DMS79 treated with DMSO at 0.1 percent for 48 hours (cell line): ENCODE results near the gene CNP.
A peak's percentile ranks its signal among the peaks of the same experiment; 100 is the strongest.

Source experiments
- DNase-seq: peaks from one replicate; lab custom pipeline; 2025; lab: John Stamatoyannopoulos, UW

Gene CNP

DNA sequence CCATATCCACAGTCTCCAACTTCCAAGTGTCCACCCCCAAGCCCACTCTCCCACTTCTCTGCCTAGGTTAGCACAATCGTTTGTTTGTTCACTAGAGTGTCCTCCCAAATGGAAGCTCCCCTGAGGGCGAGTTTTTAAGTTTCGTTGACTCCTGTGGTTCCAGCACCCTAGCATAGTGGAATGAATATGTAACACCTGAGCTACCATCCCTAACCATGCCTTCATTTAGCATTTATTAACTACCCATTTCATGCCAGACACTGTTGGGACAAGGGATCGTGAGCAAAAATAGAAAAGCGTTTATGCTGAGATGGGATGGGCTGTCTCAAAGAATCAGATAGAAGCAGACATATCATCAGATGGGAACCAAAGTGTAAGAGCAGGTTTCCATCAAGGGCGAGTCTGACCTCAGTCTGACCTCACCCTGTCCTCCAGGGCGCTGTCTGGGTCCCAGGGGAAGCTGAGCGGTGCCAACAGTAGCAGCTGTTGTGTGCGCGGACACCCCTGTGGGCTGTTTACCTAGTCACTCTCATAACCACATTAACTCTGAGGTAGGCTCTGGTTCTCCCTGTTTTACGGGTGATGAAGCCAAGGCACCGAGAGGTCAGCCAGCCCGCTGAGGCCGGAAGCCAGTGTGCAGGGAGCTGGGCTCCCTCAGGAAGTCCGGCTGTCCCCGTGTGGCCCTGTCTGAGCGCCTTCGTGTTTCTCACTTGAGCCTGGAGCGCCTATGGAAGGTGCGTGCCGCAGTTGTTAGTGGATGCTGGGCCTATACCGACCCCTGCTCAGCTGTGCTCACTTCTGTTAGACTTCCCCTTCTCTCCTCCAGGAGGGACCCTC is 6.2 kb downstream of the CNP start:
- no peak for DNase-seq

DNA sequence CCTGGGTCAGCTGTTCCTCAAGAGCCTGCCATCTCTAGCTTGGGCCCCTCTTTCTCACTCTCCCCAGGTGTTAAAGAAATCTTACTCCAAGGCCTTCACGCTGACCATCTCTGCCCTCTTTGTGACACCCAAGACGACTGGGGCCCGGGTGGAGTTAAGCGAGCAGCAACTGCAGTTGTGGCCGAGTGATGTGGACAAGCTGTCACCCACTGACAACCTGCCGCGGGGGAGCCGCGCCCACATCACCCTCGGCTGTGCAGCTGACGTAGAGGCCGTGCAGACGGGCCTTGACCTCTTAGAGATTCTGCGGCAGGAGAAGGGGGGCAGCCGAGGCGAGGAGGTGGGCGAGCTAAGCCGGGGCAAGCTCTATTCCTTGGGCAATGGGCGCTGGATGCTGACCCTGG is 6.8 kb downstream of the CNP start:
- no peak for DNase-seq

DNA sequence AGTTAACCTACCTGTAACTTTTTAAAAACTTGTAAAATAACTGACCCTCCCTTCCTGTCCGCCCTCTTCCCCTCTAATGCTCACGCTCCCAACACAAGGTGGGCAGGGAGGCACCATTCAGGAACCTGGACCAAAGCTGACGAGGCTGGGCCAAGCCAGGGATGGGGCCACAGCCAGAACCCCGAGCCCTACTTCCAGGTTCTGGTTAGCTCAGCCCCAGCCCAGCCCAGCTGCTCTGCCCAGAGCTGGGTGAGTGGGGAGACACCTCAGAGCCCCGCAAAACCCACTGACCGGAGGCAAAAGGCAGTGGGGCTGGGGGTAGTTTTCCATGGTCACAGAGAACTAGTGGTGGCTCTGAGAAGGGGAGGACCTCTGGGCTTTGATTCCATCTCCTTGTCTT is 7.4 kb downstream of the CNP start:
- DNase-seq = no peak

DNA sequence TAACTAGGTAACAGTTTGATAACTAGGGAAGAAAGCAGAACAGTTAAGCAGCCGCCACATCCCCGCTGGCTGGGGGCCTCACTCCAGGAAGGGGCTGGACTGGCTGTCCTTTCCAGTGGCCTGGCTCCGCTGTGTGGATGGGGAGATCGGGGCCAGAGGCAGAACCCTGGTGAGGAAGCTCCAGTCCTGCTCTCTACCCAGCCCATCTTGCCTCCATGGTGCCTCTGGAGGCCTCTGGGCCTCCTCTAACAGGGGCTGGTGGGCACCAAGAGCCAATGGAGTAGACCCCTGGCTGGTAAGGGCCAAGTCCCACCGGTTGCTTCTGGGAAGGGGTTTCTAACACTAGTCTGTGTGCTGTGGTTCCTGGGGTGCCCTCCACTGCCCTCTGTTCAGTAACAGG is 8.1 kb downstream of the CNP start:
- DNase-seq = no peak

DNA sequence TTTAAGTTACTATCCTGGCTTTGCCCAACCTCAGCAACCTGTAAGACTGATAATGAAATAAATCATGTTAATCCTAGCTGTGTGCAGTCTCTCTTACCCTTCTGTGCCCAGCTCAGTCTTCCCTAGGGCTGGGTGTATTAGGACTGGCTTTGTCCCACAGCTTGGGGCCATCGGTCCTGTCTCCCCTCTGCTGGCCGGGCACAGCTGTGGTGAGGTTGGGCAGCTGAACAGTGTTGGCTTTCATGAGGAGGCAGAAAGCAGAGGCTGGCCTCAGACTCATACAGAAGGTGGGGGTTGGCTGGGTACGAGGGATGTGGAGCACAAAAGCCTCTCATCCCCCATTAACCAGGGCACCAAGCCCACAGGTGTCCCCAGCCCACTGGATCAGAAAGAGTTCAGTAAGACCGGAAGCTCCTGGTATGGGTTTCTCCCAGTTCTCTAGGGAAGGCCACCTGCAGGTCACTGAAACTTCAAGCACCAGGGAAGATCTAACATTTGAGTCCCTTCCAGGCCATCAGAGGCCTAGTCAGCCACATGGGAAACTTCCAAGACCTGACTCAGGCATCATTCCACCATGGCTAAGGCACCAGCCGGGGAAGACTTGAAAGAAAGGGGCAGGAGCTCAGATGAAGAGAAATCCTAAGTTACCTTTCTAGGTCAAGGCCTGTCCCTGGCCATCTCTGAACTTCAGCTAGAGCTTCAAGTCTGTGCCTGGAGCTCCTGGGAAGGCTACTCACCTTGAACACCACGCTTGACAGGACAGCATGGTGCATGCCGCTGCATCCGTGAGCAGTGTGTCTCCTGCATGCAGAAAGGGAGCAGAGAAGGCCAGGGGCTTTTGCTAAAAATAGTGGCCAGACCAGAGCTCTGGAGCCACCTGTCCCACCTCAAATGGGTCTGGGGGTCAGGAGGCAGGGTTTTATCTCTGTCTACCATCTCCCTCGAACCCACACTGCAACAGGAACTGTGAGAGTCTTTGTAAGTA is 8.8 kb downstream of the CNP start:
- DNase-seq = no peak

DNA sequence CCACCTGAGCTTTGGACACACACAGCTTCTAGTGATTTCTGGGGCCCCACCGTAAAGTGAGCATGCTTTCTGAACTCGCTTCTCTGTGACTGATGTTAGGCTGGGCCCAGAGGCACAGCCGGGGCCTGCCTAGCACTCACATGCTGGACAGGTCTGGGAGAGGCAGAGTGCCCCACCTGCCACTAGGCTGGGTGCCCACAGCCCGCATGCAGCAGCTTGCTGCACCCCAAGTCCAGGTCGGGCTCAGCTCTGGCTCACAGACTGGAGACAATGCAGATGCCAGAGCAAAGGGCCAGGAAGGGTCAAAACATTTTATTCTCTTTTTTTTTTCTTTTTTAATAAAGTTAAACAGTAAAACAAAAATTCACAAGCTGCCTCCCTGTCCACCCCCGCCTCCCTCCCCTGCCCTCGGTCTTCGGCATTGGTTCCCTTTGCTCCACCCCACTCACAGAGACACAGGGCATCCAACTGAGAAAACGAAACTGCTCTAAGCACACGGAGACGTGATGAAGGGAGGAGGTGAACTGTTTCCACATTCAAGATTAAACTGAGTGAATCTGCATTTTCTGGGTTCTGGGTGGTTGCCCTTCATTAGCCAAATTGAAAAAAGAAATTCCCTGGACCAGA is 9.7 kb downstream of the CNP start:
- no peak for DNase-seq

DNA sequence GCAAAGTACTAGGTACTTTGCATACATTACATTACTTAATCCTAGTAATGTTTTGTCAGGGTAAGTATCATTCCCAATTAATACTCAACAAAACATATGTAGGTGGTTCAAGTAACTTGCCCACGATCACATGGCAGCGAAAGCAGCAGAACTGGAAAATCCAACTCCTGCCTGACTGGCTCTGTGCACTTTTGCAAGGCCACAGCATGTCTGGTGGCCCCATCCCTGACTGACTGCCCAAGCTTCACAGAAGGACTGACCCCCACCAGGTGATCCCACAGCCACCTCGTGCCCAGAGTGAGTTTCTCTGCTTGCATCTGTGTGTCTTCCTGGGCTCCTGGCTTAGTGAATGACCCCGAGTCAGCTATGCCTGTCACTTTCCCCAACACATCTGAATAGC is 11.4 kb downstream of the CNP start:
- DNase-seq = no peak

DNA sequence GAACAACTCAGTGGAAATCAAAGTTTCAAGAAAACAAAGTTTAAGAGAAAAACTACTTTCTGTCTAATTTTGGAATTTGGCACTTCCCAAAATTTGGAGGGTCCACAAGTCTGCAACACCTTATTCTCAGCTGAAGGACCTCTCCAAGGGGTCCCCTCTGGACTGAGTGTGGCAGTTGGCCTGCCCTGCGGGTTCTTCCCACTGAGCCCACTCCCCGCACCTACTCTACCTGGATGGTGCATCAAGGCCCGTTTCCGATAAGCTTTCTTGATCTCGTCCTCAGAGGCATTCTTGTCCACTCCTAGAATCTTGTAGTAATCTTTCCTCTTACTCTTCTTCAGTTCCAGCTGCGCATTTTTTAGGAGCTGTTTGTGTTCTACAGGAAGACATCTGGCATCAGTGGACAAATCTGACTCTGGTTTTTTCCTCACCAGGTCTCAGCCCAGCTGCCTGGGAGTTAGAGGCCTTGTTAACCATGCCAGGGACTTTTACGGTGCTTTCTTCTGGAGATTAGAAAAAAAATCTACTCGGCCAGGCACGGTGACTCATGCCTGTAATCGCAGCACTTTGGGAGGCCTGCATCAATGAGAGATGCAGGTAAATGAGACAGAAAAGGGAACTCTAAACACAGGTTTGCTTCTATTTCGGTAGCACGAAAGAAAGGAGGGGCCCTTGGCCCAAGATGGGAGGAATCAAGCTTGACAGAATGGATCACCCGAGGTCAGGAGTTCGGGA is 15.6 kb downstream of the CNP start:
- DNase-seq = no peak

DNA sequence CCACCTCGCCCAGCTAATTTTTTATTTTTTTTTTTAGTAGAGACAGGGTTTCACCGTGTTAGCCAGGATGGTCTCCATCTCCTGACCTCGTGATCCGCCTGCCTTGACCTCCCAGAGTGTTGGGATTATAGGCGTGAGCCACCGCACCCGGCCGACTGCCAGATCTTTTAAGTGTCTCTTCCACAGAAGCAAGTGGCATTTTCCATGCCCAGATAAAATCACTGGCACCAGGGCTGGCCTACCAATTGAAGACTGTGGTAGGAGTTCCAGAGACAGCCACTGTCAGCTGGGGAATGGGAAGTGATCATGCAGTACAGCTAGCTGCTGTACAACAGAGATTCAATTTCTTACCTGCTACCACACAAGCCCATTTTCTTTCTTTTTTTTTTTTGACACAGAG is 17.9 kb downstream of the CNP start:
- no peak for DNase-seq

DNA sequence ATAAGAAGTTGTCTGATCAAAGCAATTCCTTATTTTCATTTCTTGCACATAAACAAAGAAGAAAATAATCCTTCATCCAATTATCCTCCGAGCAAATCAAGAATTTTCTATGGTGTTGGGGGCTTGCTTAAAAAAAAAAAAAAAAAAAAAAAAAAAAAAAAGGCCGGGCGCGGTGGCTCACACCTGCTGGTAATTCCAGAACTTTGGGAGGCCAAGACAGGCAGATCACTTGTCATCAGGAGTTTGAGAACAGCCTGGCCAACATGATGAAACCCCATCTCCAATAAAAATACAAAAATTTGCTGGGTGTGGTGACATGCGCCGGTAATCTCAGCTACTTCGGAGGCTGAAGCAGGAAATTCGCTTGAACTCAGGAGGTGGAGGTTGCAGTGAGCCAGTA is 19.3 kb downstream of the CNP start:
- no peak for DNase-seq

DNA sequence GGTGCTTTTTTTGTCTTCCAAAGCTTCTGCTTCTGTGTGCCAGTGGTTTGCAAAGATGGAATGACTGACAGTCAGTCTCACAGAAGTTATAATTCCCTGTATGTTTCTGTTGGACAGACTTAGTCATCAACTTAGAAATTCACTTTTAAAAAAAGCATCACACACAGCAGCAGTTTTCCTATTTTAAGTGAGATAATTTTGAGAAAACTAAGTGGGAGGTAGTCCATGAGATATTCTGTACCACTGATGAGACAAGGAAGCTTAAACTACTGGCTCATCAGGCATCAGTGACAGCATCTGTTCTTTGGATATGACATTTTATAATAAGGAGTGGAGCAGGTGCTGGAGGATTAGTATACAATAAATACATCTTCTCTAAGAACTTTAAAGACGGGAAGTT is 20.0 kb downstream of the CNP start:
- no peak for DNase-seq

DNA sequence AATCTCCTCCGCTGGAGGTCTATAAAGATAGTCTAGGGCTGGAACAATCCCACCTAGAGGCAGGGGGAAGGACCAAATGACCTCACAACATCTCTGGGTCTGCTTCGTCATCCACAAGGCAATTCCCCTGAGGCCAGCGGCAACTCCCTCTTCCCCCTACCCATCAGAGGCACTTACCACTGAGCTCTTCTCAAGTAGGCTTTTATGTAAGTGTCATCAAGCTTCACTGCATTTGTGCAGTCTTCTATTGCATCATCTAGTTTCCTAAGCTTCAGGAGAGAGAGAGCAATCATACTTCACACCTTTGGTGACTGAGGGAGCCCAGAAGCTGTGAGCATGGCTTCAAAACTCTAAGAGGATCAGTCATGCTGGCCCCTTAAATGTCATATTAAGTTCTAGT is 21.0 kb downstream of the CNP start:
- peak; percentile 21 for DNase-seq

DNA sequence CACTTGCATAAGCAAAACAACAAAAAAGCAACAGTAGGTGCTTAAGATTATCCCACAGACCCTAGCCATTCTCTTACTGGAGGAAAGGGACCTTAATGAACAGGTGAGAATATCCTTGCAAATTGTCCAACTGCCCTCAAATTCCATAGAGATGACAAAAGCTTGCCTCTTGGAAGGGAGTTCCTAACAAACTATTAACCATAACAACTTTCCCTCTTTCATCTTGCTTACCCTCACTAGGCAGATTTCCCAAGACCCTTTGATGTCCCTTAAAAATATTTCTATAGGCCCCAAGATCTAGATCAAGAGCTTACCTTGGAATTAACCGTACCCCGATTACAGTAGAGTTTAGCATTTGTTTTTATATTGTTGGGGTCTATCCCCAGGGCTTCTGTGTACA is 21.8 kb downstream of the CNP start:
- no peak for DNase-seq

DNA sequence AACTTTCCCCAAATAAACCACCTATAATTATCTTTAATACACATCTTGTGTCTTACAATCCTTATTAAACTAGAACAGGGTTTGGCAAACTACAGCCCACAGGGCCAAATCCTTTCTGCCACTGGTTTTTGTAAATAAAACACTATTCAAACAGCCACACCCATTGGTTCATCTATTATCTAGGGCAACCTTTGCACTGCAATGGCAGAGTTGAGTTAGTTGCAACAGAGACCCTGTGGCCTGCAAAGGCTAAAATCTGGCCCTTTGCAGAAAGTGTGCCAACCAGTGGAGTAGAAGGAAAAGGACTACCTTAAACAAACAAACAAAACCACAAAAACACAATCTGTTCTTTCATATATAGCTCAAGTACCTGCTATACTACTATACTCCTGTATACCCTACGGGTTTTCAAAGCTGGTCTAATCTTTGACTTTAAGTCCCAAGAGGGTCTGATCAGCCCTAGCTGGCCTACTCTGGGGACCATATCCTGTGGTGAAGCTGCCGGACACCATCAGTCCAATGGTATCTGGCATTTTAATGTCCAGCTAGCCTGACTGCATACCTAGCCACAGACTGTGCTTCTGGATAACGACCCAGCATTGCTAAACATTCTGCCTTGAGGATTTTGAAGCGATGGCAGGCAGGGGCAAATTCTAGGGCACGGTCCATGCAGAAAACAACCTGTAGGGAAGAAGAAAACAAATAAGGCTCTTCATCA is 23.3 kb downstream of the CNP start:
- DNase-seq = no peak

DNA sequence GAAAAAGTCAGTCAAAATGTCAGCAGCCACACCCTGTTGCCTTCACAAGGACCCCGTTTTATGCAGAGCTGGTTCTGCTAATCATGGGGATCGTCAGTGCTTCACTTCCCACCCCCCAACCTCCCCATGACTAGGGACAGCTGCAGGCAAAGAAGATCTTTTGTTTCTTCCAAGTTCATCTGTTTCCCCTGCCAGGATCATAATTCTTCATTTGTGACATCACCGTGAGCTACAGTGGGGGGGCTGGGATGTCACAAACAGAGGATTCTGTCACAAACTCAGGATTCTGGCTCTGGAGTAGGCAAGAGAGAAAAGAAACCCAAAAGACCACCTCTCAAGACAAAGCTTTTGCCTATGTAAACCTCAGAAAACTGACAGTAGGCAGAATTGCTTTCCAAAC is 26.0 kb downstream of the CNP start:
- no peak for DNase-seq

DNA sequence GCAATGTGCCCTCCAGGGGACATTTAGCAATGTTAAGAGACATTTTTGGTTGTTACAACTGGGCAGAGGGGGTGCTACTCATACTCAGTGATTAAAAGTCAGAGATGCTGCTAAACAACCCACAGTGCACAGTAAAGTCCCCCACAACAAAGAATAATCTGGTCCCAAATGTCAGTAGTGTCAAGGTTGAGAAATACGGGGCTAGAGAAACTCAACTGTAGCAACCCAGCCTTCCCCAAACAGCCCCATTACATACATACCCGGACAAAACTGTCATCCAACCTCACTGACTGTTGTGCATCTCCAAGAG is 30.2 kb downstream of the CNP start:
- DNase-seq = no peak

DNA sequence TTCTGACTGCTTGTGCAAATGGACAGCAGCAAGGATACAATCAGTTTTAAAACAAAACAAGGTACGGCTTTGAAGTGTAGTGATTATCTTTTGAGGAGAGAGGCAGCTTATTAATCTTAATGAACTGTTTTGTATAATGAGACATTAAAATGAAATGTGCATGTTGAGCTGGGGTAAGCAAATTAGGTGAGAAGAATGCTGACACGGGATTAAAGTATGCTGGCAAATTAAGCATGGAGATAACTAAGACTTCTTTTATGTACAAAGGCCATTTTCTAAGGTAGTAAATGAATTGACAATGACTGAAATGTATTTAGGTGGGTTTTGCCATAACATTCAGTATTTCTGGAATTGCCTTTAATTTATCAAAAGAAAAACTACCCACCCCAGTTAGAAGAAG is 31.9 kb downstream of the CNP start:
- no peak for DNase-seq

DNA sequence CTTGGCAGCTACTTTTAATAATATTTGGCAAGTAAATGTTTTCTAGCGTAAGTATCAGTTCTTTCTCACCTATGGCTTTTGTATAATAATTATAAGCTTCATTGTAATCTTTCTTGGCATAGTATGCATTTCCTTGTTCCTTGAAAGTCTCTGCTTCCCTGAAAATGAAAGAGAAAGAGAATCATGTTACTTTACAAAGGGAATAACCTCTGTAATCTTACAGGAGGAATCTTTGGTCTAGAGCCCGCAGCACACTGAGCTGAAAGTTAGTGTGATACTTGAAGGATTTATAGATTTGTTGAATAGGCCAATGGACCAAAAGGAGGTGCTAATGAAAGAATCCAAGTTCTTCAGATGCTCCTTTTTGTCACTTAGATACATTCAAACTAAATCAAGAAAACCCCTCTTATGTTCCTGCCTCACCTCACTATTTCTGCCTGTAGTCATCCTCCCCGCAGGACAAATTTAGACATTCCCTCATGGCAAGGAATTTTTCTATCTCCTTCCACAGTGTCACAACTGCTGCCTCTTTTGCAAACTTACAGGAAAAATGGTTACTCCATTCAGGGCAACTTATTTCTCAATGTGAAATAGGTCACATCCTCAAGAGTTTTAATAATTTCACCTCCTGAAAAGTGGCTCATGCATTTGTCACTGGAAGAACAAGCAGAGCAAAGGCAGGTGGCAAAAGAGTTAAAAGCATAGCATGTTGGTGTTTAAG is 34.0 kb downstream of the CNP start:
- DNase-seq = no peak

DNA sequence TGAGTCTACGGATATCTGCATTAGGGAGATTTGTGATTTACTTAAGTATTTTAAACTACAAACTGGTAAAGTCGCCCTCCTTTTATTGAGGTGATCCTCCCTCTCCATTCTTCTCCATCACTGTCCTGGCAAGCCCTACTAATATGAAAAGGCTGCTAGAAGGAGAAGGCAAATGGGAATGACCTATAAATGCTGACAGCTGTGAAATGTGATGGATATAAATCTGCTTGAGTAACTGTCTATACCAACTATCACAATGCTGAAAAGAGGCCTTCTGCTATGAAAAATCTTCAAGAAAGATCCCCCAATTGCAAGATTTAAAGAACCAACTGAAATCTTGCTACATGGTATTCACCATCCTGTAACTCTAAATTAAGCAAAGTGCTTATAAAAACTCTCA is 35.1 kb downstream of the CNP start:
- DNase-seq = no peak

DNA sequence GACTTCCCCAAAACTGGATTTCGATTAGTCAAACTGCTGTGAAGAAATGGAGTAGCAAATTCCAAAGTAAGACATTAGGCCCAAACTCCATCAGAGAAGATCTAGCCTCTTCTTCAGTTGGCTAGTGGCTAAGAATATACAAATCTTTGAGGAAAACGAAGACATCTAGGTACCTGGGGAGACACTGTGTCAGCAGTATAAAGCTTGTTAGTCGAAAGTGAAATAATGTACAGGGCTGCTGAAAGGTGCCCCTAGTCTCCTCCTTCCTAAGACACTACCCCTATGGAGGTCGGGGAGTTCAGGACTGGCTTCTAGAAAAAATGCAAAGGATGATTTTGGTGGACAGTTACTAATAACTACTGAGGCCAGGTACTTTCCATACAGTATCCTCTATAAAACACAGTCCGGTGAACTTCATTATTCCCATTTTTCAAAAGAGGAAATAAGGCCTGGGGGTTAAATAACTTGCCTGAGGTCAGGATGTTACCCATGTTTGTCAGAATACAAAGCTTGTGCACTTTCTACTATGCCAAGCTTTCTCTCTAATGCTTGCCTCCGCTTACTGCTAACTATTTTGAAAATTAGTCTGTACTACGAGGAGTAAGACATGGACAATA is 35.7 kb downstream of the CNP start:
- no peak for DNase-seq
